GM12878 (cell line): ENCODE measurements around the gene PTGDR2. TPM values are rescaled to one million over a fixed set of nuclear protein-coding genes. Genes with fewer than 3 reads are reported as not detected.

ENCODE experiments used
- ATAC-seq: fragments of 200-7000 bp; cut with Tn5 transposase; 3 replicates; pipeline ENCODE4 v1.9.1; 2020; ENCODE audit warnings: mild to moderate bottlenecking, moderate library complexity
- BruUV-seq: library from RNA; stranded (reverse); fragments of 400-500 nt; replicated peaks from 2 replicates; lab custom pipeline; 2021; lab: Mats Ljungman, UMichigan
- CTCF ChIA-PET: fragments of 300-600 bp; sonication (Branson Sonifier 250); formaldehyde crosslinking; extraction: SDS; loops from one replicate; lab custom pipeline; 2021; ENCODE audit warnings: inconsistent platforms; lab: Yijun Ruan, JAX
- POLR2A ChIA-PET: fragments of 350-600 bp; formaldehyde crosslinking; extraction: SDS; loops from one replicate; lab custom pipeline; 2021; ENCODE audit warnings: inconsistent platforms; lab: Charles Lee
- RAD21 ChIA-PET: fragments of 300-600 bp; sonication (Branson Sonifier 250); formaldehyde crosslinking; loops from one replicate; lab custom pipeline; 2023; ENCODE audit warnings: antibody characterized with exemption; ENCODE audit not compliant: unreplicated experiment; lab: Charles Lee
- SMC1A ChIA-PET: fragments of 300-600 bp; sonication (Branson Sonifier 250); formaldehyde crosslinking; loops from one replicate; lab custom pipeline; 2023; ENCODE audit not compliant: unreplicated experiment, uncharacterized antibody; lab: Charles Lee
- DNase-seq: peaks from one replicate; pipeline ENCODE4 v3.0.0-alpha.2; 2011; ENCODE audit warnings: low read depth, low spot score
- FAIRE-seq: peaks from 3 replicates; lab custom pipeline; 2011; peaks lifted over from hg19 to GRCh38; lab: Jason Lieb, UNC
- H2AFZ ChIP-seq: 2 replicates; pipeline ENCODE4 v1.6.0; 2011; ENCODE audit warnings: low read depth, low read length, control low read depth; ENCODE audit not compliant: control insufficient read depth
- H3K27ac ChIP-seq: 2 replicates; pipeline ENCODE4 v1.5.1; 2011; ENCODE audit warnings: control low read depth; ENCODE audit not compliant: control insufficient read depth, insufficient read depth
- H3K27me3 ChIP-seq, 2 experiments: replicated peaks in 1 of 2; 2 replicates each; pipeline versions ENCODE4 v1.6.0 to v1.6.1; 2011; ENCODE audit warnings: low read length in 1 of 2; ENCODE audit not compliant: control insufficient read depth in 2 of 2, insufficient read depth in 2 of 2
- H3K36me3 ChIP-seq, 2 experiments: 2 replicates each; pipeline ENCODE4 v1.5.1; 2011; ENCODE audit warnings: low read length in 1 of 2; ENCODE audit not compliant: control insufficient read depth in 2 of 2, insufficient read depth in 2 of 2
- H3K4me1 ChIP-seq: 2 replicates; pipeline ENCODE4 v1.6.1; 2011; ENCODE audit warnings: mild to moderate bottlenecking, low read length, moderate library complexity, mixed read lengths; ENCODE audit not compliant: control insufficient read depth, insufficient read depth
- H3K4me2 ChIP-seq: 2 replicates; pipeline ENCODE4 v1.6.0; 2011; ENCODE audit warnings: control low read depth; ENCODE audit not compliant: control insufficient read depth, insufficient read depth
- H3K4me3 ChIP-seq: fragments of 200-600 bp; sonication (generic); 2 replicates; pipeline ENCODE4 v1.5.1; 2016
- H3K79me2 ChIP-seq: 2 replicates; pipeline ENCODE4 v1.6.0; 2011; ENCODE audit warnings: low read length; ENCODE audit not compliant: control insufficient read depth, insufficient read depth
- H3K9ac ChIP-seq: 2 replicates; pipeline ENCODE4 v1.8.0; 2011; ENCODE audit warnings: low read length, control low read depth, mixed read lengths; ENCODE audit not compliant: control insufficient read depth, insufficient read depth
- H3K9me3 ChIP-seq: replicated peaks from 3 replicates; pipeline ENCODE4 v1.5.1; 2011; ENCODE audit warnings: mild to moderate bottlenecking, low read length; ENCODE audit not compliant: control insufficient read depth, insufficient read depth
- H4K20me1 ChIP-seq: 2 replicates; pipeline ENCODE4 v1.6.0; 2011; ENCODE audit not compliant: control insufficient read depth, insufficient read depth
- ATF7 ChIP-seq: fragments of 450-650 bp; IDR thresholded peaks from 2 replicates; pipeline ENCODE4 v1.6.1; 2016; ENCODE audit warnings: low read depth, mild to moderate bottlenecking
- BCL11A ChIP-seq: IDR thresholded peaks from 2 replicates; pipeline ENCODE4 v1.6.1; 2011; ENCODE audit warnings: low read depth, low read length
- CBX3 ChIP-seq: fragments of 200-600 bp; sonication (generic); IDR thresholded peaks from 2 replicates; pipeline ENCODE4 v1.6.1; 2016; ENCODE audit warnings: low read depth, borderline replicate concordance
- CHD4 ChIP-seq: fragments of 200-600 bp; sonication (generic); IDR thresholded peaks from 2 replicates; pipeline ENCODE4 v1.6.1; 2016; ENCODE audit warnings: mild to moderate bottlenecking
- FOS ChIP-seq: IDR thresholded peaks from 3 replicates; pipeline ENCODE4 v1.6.1; 2011; ENCODE audit warnings: borderline replicate concordance; ENCODE audit not compliant: insufficient read length; ENCODE audit errors: extremely low read depth
- NR2C2 ChIP-seq: IDR thresholded peaks from 2 replicates; pipeline ENCODE4 v1.6.1; 2011; ENCODE audit warnings: borderline replicate concordance, low read depth; ENCODE audit not compliant: control insufficient read depth, insufficient read length
- RAD21 ChIP-seq: IDR thresholded peaks from 2 replicates; pipeline ENCODE4 v1.6.1; 2011; ENCODE audit warnings: mild to moderate bottlenecking, low read depth, low read length, moderate library complexity; ENCODE audit not compliant: insufficient read depth
- RCOR1 ChIP-seq: conservative IDR thresholded peaks from 2 replicates; pipeline ENCODE4 v1.6.1; 2012; ENCODE audit warnings: low read depth, low read length, improper control_type of control experiment
- RUNX3 ChIP-seq: IDR thresholded peaks from 2 replicates; pipeline ENCODE4 v1.6.1; 2012; ENCODE audit warnings: low read length, inconsistent platforms
- SP1 ChIP-seq: IDR thresholded peaks from one replicate; pipeline ENCODE4 v1.6.1; 2011; ENCODE audit warnings: low read depth, low read length
- SREBF1 ChIP-seq: IDR thresholded peaks from 2 replicates; pipeline ENCODE4 v1.6.1; 2012; ENCODE audit warnings: mild to moderate bottlenecking, low read length
- ZNF217 ChIP-seq: fragments of 450-650 bp; IDR thresholded peaks from 2 replicates; pipeline ENCODE4 v1.6.1; 2017; ENCODE audit warnings: antibody characterized with exemption, mild to moderate bottlenecking
- WGBS: methylation state at CpG from one replicate; pipeline ENCODE4 v1.1.6; 2016; ENCODE audit warnings: low lambda C conversion rate; ENCODE audit not compliant: insufficient replicate concordance, insufficient coverage; ENCODE audit errors: missing lambda C conversion rate; 5-methylcytosine and 5-hydroxymethylcytosine counted together
- in situ Hi-C: fragments of 300-500 bp; cut with MboI; formaldehyde crosslinking; loops from 9 replicates; pipeline ENCODE4 v1.14.3; 2018; ENCODE audit warnings: mixed read lengths
- intact Hi-C: fragments of 100-400 bp; cut with micrococcal nuclease; formaldehyde crosslinking; loops from one replicate; pipeline ENCODE4 v1.14.2; 2022; ENCODE audit not compliant: unreplicated experiment
- polyA plus RNA-seq, 11 experiments: library from polyadenylated mRNA; depleted of rRNA in 4 of 11; unstranded in 6 of 11; stranded (reverse) in 5 of 11; fragments of >200 nt; fragmentation: Nextera tagmentation in 4 of 11; fragmentation: Illumina TruSeq in 1 of 11; extraction: Ambion mirVana in 4 of 11; extraction: Trizol in 1 of 11; gene quantifications; 1 replicate in 1 of 11; 2 replicates in 10 of 11; pipeline versions ENCODE4 v1.2.1 to v1.2.3, GENCODE V29; 2011 to 2016; ENCODE audit warnings: inconsistent platforms in 2 of 11, missing spikeins in 2 of 11, low read depth in 1 of 11
- total RNA-seq, 4 experiments: library from RNA; depleted of rRNA in 3 of 4; stranded (reverse); fragments of >200 nt in 3 of 4; fragmentation: Illumina TruSeq in 1 of 4; extraction: Trizol in 1 of 4; gene quantifications; 2 replicates each; pipeline versions ENCODE4 v1.2.1 to v1.2.3, GENCODE V29; 2013 to 2021
- TF ChIP-seq, protein P1 (sequence below): fragments of 450-650 bp; IDR thresholded peaks from 2 replicates; pipeline ENCODE4 v1.6.1; 2017; ENCODE audit warnings: antibody characterized with exemption, mild to moderate bottlenecking, moderate library complexity
- TF ChIP-seq, protein P2 (sequence below): IDR thresholded peaks from 2 replicates; pipeline ENCODE4 v1.6.1; 2011; ENCODE audit warnings: low read depth, mild to moderate bottlenecking, low read length, moderate library complexity, borderline replicate concordance; ENCODE audit errors: extremely low read depth

Gene PTGDR2
- total and polyA plus RNA-seq, 10 of the 15 experiments (the other 5 are each of a cell fraction or from before 2014, with no cell fraction given): 0.01 to 0.28 (median 0.15) TPM; not detected in 6

DNA sequence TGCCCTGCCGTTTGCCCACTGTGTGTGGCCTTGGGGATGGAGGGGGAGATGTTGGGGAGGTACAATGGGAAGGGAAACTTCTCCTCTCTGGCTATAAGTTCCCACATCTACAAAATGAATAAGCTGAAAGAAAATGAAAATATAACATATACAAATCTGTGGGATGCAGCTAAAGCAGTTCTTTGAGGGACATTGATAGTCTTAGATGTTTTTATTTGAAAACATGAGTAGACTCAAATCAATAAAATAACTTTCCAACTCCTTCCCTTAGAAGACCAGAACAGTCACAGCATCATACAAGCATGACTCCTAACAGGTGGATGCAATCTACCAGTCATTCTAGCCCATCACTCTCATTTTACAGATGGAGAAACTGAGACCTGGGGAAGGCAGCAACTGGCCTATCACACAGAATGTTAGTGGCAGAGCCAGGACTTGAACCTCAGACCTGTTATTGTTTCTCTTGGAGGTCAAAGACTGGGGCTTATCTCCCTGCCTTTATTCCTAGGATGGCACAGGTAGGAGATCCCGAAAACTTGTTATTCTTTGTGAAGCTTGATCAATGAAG, 39.1 kb downstream of the PTGDR2 start:
- intact Hi-C loops (no loop called here), in situ Hi-C loops (no loop called here)
- no peak for ATAC-seq
- CTCF ChIA-PET: interaction anchor here (1.4 kb wide), 1 partner anchor 14 kb away, joined by 6 read pairs; no protein-coding TSS in a partner anchor
- 44% methylated on average over 2 of the region's 2 CpGs for WGBS
- Histone ChIP-seq H3K9ac (no peak overlapping the region), H3K4me3 (no peak overlapping the region), H3K36me3 (no peaks in the 10 kb centered on the region), H4K20me1 (no peaks in the 10 kb centered on the region), H3K4me1 (no peaks in the 10 kb centered on the region), H3K27me3 (no peaks in the 10 kb centered on the region), H3K9me3 (peaks cover 9% of the 10 kb centered on the region), H3K27ac (no peak overlapping the region), H3K4me2 (no peak overlapping the region), H3K79me2 (no peaks in the 10 kb centered on the region), H2AFZ (no peak overlapping the region)
- no peak for FAIRE-seq
- BruUV-seq: no TSS peak
- RAD21 ChIA-PET: no interaction called here
- DNase-seq: no peak
- SMC1A ChIA-PET: no interaction called here
- POLR2A ChIA-PET: interaction anchor here (0.6 kb wide), 1 partner anchor 648 kb away, joined by 3 read pairs; no protein-coding TSS in a partner anchor
- TF ChIP-seq ZNF217 (no peak), FOS (no peak), CBX3 (no peak), SREBF1 (no peak), BCL11A (no peak), RAD21 (no peak), NR2C2 (no peak), RCOR1 (no peak), CHD4 (no peak), SP1 (no peak), ATF7 (no peak), RUNX3 (no peak)
- TF ChIP-seq, protein P1, sequence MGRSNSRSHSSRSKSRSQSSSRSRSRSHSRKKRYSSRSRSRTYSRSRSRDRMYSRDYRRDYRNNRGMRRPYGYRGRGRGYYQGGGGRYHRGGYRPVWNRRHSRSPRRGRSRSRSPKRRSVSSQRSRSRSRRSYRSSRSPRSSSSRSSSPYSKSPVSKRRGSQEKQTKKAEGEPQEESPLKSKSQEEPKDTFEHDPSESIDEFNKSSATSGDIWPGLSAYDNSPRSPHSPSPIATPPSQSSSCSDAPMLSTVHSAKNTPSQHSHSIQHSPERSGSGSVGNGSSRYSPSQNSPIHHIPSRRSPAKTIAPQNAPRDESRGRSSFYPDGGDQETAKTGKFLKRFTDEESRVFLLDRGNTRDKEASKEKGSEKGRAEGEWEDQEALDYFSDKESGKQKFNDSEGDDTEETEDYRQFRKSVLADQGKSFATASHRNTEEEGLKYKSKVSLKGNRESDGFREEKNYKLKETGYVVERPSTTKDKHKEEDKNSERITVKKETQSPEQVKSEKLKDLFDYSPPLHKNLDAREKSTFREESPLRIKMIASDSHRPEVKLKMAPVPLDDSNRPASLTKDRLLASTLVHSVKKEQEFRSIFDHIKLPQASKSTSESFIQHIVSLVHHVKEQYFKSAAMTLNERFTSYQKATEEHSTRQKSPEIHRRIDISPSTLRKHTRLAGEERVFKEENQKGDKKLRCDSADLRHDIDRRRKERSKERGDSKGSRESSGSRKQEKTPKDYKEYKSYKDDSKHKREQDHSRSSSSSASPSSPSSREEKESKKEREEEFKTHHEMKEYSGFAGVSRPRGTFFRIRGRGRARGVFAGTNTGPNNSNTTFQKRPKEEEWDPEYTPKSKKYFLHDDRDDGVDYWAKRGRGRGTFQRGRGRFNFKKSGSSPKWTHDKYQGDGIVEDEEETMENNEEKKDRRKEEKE: no peak
- TF ChIP-seq, protein P2, sequence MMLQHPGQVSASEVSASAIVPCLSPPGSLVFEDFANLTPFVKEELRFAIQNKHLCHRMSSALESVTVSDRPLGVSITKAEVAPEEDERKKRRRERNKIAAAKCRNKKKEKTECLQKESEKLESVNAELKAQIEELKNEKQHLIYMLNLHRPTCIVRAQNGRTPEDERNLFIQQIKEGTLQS: no peak
